GM21786 (cell line): ENCODE results near the gene CANT1.
"Not testable (repeated sequence)": the region's sequence is repeated elsewhere in the genome, so short reads cannot be mapped to it uniquely, and the experiment has no call there.

Experiments used
- ATAC-seq: cut with Tn5 transposase; IDR thresholded peaks from one replicate; pipeline ENCODE4 v1.9.1; 2021; ENCODE audit not compliant: unreplicated experiment

Gene CANT1

DNA sequence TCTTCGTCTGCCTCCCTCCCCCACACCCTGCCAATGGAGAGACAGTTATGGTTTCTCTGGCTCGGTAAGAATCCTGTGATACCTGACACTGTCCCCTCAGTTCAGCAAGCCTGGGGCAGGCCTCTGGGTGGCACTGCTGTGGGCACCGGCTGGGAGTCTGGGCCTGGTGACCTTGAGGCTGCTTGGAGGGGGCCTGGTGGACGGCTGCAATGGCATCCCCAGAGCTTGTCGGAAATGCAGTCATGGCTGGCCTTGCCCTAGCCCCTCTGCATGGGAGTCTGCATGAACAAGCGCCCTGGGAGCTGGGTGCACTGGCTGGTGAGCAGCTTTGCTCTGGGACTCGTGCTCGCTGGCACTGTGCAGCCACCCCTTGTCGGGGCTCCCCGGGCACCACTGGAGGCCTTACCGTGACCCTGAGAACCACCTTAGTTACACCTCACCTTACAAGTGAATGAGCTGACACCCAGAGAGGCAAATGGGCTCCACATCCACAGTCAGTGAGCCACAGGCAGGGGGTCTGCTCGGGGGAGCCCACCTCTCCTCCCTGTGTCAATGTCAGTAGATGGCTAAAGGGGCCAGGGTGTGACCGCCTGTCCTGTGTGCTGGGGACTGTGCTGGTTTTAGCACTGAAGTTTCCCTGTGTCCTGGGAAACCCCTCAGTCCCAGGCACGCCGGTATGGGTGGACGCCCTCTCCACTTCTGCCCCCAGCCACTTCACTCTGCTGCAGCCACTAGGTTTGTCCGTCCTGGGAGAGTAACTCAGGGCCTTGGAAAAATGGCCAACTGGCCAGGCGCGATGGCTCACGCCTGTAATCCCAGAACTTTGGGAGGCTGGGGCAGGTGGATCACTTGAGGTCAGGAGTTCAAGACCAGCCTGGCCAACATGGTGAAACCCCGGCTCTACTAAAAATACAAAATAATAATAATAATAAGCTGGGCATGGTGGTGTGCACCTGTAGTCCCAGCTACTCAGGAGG is 31.3 kb downstream of the CANT1 start:
- no peak for ATAC-seq

DNA sequence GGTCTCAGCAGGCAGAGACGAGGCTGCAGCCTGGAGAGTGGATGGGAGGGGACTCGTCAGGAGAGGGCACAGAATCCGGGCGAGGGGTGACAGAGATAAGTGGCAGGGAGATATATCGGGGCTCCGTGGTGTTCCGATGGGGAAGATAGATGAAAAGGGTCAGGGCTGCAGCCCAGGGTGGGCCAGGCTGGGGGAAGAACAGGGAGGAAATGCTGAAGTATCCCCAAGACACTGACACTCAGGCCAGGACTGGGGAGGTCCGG is 32.0 kb downstream of the CANT1 start:
- no peak for ATAC-seq

DNA sequence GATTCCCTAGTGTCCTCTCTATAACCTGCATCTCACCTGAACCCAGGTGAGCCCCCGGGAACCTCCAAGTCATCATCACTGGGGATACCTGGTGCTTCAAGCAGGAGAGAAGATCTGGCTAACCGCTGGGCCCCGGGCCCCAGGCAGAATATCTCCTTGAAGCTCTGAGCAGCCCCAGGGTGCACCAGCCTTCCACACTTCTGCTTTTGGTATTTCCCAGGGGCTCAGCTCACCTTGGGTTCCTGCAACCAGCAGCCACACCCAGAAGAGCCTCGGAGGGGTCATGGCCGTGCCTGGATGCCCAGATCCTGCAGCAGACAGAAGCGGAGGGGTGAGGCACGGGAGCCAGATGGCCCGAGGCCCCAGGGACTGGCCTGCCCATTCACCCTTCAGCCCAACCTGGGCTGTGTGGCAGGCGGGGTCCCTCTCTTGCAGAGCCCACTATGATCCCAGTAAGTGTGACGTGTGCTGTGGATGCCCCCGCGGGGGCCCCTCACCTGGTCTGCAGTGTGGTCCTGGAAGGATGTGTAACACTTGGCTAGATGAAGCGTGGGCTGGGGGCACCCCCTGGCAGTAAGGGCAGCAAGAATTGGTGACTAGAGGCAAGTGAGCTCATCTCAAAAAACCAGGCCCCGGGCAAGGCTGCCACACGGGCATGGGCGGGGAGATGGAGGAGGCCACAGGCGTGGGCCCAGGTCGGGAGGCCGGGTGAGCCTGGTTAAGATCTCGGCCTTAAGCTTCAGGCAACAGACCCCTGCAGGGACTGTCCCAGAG is 32.5 kb downstream of the CANT1 start:
- no peak for ATAC-seq

DNA sequence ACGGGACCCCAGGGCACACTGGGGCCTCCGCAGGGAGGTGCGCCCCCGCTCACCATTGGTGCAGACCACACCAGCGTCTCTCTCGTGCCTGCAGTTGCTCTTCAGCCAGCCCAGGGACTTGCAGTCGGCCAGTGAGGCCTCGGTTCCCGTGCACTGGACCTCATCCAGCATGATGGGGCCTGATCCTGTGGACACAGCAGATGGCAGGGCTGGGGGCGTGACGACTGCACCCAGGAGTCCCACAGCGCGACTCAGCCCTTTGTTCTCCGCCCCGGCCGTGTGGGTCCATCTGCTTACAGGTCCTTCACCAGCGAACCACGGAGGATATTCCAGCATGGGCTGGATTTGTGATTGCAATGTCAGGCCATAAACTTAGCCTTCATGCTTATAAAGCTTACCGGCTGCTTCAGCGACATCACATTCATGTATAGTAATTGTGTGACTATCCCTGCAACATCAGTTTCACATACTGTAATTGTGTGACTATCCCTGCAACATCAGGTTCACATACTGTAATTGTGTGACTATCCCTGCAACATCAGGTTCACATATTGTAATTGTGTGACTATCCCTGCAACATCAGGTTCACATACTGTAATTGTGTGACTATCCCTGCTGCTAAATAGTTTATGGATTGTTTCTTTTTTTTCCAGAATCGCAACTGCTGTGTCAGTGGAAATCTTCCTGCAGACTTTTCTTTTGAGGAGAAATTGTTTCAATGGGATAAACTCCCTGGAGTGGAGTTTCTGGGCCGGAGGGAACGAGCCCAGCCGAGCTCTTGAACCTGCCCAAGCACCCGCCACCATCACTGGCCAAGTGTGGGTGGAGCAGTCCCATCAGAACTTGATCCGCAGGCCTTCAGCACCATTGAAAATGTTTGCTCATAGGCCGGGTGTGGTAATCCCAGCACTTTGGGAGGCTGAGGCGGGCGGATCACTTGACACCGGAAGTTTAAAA is 34.7 kb downstream of the CANT1 start:
- ATAC-seq: no peak

DNA sequence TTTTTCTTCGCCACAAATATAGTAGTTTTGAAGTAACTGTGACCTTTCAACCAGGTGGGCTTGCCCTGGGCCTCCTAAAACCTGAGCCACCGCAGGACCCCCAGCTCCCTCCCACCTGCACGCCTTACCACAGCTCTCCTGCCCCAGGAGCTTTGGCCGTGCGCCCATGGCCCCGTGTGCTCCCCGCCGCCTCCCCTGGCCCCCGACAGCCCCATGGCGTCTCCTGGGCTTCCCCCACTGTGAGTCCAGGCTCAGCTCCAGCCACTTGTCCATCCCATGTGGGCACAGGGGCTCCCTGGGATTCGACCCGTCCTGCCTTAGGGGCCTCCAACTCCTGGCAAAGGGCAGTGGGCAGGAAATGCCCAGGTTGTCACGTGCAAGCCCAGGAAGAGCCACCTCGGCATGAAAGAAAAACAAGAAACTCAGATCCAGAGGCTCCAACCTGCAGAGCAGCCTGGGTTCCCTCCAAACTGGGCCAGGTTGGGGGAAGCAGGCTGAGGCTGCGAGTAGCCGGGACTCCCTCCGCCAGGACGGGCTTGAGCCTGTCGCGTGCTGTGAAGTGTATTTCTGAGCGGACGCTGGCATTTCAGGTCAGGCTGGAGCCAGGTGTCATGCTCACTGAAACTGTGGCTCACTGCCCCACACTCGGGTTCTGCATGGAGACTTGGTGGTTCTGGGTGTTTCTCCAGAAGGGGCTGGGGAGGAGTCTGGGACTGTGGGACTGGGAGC is 35.6 kb downstream of the CANT1 start:
- ATAC-seq: no peak

DNA sequence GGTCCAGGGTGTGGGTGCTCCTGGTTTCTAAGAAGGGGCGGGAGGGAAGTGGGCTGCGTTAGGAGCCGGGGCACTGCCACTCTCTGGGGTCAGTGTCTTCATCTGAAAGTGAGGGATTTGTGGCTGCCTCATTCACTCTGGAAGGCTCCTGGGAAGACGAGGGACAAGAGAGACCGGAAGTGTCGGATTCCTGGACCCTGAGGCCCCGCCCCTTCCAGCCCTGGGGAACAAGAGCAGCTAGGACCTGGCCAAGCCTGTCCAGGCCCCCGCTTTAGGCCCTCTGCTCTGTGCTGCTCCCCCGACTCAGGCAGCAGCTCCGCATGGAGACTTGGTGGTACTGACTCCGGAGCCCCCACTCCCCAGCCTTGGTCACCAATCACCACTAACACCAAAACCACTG is 36.4 kb downstream of the CANT1 start:
- ATAC-seq: no peak

DNA sequence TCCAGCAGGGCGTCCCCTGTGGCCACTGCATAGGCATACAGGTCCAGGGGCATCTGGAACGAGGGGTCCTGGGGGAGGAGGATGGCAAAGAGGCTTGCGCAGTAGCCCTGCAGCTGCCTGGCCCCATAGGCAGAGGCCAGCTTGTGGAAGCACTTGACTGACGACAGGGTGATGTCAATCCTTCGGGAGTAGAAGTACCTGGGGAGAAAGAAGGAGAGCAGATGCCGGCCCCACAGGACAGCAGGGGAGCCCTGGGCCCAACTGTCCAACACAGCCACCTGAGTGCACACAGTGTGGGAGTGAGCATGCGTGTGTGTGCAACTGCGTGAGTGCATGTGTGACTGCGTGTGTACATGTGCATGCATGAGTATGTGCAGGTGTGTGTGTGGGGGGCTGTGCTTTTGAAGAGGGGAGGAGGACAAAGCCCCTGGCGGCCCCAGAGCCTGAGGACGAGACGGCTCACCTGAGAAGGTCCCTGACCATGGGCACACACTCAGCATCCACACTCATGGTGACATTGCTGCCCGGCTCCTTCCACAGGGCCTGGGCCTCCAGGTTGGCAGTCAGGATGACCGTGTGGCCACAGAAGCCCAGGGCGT is 37.0 kb downstream of the CANT1 start:
- no peak for ATAC-seq

DNA sequence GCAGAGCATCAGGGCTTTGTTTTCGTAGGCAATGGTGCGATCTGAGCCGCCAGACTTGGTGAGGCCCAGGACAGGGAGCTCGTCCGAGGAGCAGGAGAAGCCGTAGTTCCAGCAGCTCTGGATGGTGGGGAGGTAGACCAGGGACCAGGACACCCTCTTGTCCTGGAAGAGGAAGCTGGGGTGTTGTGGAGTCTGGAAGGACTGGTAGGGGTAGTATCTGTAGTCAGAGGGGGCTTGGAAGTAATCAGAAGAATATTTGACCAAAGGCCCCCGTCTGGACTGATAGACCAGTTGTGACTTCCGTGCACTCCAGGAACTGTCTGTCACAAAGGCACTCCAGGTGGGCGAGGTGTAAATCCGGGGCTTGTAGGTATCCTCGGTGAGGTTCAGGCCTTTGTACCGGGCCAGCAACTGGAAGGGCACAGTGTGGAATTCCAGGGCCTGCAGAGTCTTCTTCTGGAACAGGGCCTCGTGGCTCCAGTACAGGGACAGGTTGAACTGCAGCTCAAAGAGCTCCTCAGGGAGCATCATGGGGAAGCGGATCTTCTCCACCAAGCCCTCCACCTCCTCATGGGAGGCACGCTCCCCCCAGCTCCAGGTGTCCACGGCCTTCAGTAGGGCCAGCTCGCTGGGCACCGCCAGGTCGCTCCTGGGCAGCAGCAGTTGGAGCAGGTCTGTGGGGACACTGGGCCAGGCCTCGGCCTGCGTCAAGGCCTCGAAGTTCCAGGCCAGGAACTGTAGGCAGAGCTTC is 37.6 kb downstream of the CANT1 start:
- no peak for ATAC-seq

DNA sequence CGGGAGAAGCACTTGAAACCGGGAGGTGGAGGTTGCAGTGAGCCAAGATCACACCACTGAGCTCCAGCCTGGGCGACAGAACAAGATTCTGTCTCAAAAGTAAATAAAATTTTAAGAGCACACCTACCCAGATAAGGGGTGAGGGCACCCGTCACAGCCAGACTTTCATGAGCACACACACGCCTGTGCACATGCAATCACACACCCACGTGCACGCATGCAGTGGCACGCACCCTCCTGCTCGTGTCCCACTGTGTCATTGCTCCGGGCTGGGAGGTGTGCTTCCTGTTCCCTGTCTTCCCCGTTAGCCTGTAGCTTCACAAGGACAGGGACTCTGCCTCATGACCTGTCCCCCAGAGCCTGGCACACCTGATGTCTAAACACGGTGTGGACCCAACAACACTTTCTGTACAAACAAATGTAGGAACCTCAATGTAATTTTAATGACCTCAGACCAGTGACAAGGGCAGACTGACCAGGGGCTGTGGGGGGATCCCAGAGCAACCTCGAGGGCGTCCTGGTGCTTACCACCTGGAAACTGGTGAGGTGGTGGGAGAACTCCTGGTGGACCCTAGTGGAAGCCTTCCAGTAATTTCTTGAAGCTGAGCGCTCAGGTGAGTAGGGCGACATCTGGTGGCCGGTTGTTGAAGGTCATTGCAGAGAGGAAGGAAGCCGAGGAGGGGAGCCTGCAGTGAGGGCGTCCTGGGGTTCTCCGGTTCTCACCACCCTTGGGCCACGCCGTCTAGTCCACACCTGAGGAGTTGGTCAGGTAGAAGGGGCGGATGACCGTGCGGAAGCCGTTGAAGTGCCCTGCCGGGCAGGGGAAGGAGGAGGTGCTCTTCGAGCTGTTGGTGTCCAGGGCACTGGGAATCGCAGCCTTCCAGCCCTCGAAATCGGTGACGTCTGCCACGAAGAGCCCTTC is 38.5 kb downstream of the CANT1 start:
- ATAC-seq: no peak

DNA sequence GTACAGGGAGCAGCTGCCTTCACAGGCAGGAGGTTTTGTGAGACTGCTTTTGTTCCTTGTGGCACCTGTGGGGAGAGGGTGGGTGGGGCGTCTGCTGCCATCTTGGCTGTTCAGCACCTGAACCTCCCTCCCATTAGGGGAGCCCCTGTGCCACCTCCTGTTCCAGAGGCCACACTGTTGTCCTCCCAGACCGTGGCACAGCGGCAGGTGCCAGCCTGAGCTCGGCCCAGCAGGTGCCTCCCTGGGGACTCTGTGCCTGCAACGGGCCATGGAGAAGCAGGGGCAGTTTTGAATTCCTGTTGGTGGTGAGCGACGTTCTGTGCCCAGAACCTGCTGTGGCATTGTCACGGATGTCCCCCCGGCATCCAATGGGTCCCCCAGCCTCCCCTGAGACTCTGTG is 39.7 kb downstream of the CANT1 start:
- ATAC-seq: no peak

DNA sequence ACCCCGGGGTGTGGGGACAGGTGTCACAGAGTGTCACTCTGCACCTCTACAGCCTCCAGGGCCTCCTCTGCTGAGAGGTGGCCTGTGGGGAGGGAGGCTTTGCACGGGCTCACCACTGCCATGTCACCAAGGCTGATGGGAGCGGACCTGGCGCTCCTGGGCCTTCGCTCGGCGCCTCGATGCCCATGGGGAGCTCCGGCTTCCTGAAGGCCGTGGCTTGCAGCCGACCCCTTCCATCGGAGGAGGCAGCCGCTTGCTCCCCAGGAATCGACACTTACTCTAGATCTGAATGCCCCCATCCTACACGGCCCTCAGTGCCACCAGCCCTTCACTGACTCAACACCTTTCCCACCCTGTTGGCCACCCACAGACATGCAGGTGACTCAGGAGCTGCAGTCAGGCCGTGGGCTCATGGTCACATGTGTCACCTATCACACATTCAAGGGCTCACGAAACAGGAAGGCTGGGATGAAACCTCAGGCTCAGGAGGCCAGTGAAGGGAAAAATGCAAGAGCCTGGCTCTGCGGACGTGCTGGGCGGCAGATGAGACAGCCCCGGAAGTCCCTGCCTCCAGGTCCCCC is 41.7 kb downstream of the CANT1 start:
- no peak for ATAC-seq

DNA sequence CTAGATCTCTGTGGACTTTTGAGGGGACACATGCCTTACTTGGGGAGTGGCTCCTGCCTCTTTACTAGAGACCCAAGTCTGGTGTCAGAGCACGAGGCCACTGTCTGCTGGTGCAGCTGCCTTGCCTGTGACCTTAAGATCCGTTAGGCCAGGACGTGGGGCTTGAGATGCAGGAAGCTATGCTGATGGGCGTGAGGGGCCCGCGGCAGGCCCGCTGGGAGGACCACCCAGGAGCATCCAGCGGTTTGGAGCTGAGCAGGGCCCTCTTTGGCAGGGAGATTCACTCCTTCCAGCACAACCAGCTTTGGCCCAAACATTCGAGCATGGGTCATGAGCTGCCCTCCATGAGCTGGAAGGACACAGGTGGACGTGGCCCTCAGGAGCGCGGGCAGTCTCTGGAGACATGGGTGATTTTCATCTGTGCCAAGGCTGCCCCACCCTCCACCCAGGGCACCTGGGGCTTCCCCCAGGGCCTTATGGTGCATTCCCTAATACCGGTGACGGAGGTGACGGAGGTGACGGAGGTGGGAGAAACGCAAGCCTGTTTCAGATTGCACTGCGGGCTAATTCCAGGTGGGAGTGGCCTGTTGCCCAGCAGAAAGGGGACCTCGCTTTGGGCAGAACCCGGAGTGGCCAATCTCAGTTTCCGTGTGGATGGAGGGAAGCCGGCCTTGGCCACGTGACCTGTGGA is 42.5 kb downstream of the CANT1 start:
- ATAC-seq: no peak

DNA sequence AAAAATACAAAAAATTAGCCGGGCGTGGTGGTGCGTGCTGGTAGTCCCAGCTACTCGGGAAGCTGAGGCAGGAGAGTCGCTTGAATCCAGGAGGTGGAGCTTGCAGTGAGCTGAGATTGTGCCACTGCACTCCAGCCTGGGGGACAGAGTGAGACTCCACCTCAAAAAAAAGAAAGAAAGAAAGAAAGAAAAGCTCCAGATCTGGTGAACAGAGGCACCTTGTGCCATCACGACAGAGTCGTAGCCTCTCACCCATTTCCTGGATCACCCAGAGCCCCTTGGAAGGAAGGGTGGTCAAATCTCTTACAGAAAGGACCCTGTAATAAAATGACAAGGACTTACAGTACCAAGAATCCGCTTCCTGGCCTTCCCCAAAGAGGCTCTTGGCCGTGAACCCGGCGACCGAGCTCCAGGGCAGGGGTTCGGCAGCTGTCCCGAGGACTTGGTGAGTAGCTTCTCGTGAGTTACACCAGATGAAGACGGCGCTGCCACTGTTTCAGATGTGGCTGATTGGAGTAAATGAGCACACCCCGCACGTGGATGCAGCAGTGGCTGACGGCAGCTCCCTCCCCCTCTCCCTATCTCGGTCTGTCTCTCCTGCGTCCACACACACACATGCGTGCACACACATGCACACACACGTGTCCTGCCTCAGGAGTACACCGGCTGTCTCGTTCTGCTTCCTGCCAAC is 43.3 kb downstream of the CANT1 start:
- no peak for ATAC-seq

DNA sequence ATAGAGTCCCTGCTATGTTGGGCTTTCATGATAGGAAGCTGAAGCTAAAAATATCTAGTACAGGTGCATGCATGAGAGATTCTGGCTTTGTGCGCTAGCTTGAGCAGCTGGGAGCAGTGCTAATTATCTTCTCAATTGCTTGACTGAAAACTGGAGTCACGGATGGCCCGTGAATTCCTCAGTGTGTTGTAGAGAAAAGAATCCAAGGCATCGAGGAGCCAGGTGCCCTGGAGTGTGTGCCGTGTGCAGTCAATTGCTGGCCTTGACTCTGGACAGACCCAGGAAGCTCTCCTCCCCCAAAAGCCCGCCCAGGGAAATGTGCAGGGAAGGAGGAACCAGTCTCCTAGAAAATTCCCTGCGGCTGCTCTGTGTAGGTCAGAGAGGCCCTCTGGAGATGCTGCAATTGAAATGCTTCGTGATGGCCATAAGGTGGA is 44.1 kb downstream of the CANT1 start:
- no peak for ATAC-seq

DNA sequence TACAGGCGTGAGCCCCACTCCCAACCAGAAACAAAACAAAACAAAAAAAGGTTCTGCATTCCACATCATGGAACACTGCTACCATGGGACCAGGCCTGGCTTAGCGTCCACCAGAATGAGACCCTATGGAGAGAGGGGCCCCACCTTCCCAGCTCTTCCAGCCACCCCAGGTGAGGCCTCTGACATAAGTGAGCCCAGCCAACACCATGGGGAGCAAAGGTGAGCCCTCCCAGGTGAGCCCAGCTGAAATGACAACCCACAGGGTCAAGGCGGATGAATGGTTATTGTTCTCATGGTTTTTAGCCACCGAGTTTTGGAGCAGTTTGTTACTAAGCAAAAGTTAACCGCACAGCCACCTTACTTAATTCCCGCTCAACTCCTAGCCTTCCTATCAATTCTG is 46.2 kb downstream of the CANT1 start:
- ATAC-seq: no peak

DNA sequence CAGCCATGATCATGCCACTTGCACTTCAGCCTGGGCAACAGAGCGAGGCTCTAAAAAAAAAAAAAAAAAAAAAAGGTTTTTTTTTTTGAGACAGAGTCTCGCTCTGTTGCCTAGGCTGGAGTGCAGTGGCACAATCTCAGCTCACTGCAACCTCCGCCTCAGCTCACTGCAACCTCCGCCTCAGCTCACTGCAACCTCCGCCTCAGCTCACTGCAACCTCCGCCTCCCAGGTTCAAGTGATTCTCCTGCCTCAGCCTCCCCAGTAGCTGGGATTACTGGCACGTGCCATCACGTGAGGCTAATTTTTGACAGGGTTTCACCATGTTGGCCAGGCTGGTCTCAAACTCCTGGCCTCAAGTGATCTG is 46.6 kb downstream of the CANT1 start:
- ATAC-seq: not testable (repeated sequence)
